ENCODE data around the gene TC2N. TPM values are rescaled to one million over a fixed set of nuclear protein-coding genes. Genes with fewer than 3 reads are reported as not detected.

Gene TC2N
- total RNA-seq, 4 donors from 2014 or later = 19.9 to 38.6 (median 29.2) TPM

GRCh38 chr14:91737619-91738018 is 129.7 kb downstream of the TC2N start:
- 93 to 97% methylated on average over 2 to 3 of the region's 5 CpGs for WGBS, 2 donors (ENCODE audit: low coverage in 1 of 2)
- no peak for TF ChIP-seq POLR2AphosphoS5 (IDR thresholded peaks at IDR 0.05)
- TF ChIP-seq, protein P1, sequence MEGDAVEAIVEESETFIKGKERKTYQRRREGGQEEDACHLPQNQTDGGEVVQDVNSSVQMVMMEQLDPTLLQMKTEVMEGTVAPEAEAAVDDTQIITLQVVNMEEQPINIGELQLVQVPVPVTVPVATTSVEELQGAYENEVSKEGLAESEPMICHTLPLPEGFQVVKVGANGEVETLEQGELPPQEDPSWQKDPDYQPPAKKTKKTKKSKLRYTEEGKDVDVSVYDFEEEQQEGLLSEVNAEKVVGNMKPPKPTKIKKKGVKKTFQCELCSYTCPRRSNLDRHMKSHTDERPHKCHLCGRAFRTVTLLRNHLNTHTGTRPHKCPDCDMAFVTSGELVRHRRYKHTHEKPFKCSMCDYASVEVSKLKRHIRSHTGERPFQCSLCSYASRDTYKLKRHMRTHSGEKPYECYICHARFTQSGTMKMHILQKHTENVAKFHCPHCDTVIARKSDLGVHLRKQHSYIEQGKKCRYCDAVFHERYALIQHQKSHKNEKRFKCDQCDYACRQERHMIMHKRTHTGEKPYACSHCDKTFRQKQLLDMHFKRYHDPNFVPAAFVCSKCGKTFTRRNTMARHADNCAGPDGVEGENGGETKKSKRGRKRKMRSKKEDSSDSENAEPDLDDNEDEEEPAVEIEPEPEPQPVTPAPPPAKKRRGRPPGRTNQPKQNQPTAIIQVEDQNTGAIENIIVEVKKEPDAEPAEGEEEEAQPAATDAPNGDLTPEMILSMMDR (IDR thresholded peaks at IDR 0.05) = no peak
- TF ChIP-seq POLR2A (IDR thresholded peaks at IDR 0.05) = no peak
- no peak for TF ChIP-seq EP300 (IDR thresholded peaks at IDR 0.05)
- no peak for ATAC-seq
- Histone ChIP-seq H3K36me3 (no peaks in the 10 kb centered on the region), H3K9me3 (no peaks in the 10 kb centered on the region), H3K27me3 (no peaks in the 10 kb centered on the region), H3K4me1 (no peaks in the 10 kb centered on the region), H3K4me3 (no peak overlapping the region), H3K27ac (no peak overlapping the region)

DNA sequence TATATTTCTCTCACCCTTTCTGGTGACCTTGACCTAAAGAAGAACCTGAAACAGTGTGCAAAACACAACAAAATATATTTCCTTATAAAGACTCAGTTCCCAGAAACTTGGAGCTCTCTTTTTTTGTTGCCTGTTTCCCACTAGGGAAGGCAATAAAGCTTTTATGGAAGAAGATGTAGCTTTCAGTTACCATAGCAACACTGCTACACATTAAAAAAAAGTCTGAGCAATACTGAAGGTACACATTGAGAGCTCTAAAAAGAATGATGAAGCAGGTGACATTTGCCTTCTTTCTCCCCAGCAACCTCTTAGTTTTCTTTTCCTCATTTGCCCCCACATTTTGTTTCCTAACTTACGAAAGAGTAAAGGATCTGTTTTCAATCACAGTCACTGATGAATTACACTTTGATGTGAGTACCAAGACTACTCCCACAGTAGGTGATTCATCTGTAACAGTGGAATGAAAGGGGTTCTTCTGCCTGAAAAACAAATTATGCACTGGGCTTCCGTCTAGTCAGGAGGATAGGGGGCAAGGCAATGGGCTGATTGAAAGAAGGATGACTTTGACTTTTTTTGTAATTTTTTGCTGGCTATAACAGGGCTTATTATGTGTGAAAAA is 134.4 kb downstream of the TC2N start:
- Histone ChIP-seq H3K36me3 (no peaks in the 10 kb centered on the region), H3K9me3 (no peaks in the 10 kb centered on the region), H3K27ac (no peak overlapping the region), H3K27me3 (no peaks in the 10 kb centered on the region), H3K4me1 (no peaks in the 10 kb centered on the region), H3K4me3 (no peak overlapping the region)
- ATAC-seq = no peak
- 7 to 15% methylated on average over 2 of the region's 2 CpGs for WGBS, 2 donors (ENCODE audit: low coverage in 1 of 2)
- TF ChIP-seq, protein P1 (IDR thresholded peaks at IDR 0.05) = no peak
- no peak for TF ChIP-seq POLR2A (IDR thresholded peaks at IDR 0.05)
- no peak for TF ChIP-seq EP300 (IDR thresholded peaks at IDR 0.05)
- no peak for TF ChIP-seq POLR2AphosphoS5 (IDR thresholded peaks at IDR 0.05)

- Histone ChIP-seq H3K36me3 (no peaks in the 10 kb centered on the region), H3K27ac (no peak overlapping the region), H3K4me3 (no peak overlapping the region), H3K4me1 (no peaks in the 10 kb centered on the region), H3K9me3 (no peaks in the 10 kb centered on the region), H3K27me3 (no peaks in the 10 kb centered on the region)
- WGBS, 2 donors (ENCODE audit: low coverage in 1 of 2) = 67 to 84% methylated on average over 5 of the region's 5 CpGs
- TF ChIP-seq, protein P1 (IDR thresholded peaks at IDR 0.05) = no peak
- TF ChIP-seq EP300 (IDR thresholded peaks at IDR 0.05) (no peak), POLR2AphosphoS5 (IDR thresholded peaks at IDR 0.05) (no peak), POLR2A (IDR thresholded peaks at IDR 0.05) (no peak)
- ATAC-seq = no peak
Measured at GRCh38 chr14:91732439-91732838, 134.9 kb downstream of the TC2N start.

GRCh38 chr14:91731986-91732385 is 135.3 kb downstream of the TC2N start, which contains the start of gene CATSPERB:
Gene CATSPERB (minus strand): TSS chr14:91732086. CDS start chr14:91729479, 2,607 bp downstream.
- Histone ChIP-seq H3K4me3 (no peak within 1 kb of the TSS), H3K27me3 (no peaks in the 10 kb centered on the region), H3K36me3 (no peaks in the 10 kb centered on the region), H3K27ac (no peak within 1 kb of the TSS), H3K4me1 (no peaks in the 10 kb centered on the region), H3K9me3 (no peaks in the 10 kb centered on the region)
- TF ChIP-seq POLR2AphosphoS5 (IDR thresholded peaks at IDR 0.05) = no peak
- TF ChIP-seq POLR2A (IDR thresholded peaks at IDR 0.05) = no peak
- TF ChIP-seq, protein P1 (IDR thresholded peaks at IDR 0.05) = no peak
- TF ChIP-seq EP300 (IDR thresholded peaks at IDR 0.05) = no peak
- no peak for ATAC-seq
- WGBS, 2 donors (ENCODE audit: low coverage in 1 of 2) = 88 to 100% methylated on average over 1 to 2 of the region's 2 CpGs

- TF ChIP-seq POLR2AphosphoS5 (IDR thresholded peaks at IDR 0.05) (no peak), EP300 (IDR thresholded peaks at IDR 0.05) (no peak), POLR2A (IDR thresholded peaks at IDR 0.05) (no peak)
- TF ChIP-seq, protein P1 (IDR thresholded peaks at IDR 0.05) = no peak
- no peak overlapping the region for H3K4me3 ChIP-seq
- no peak for ATAC-seq
- H3K4me1 ChIP-seq = no peaks in the 10 kb centered on the region
- WGBS, 2 donors (ENCODE audit: low coverage in 1 of 2) = 89 to 94% methylated on average over 2 of the region's 2 CpGs
- no peaks in the 10 kb centered on the region for H3K27me3 ChIP-seq
- no peaks in the 10 kb centered on the region for H3K9me3 ChIP-seq
- no peak overlapping the region for H3K27ac ChIP-seq
- H3K36me3 ChIP-seq = no peaks in the 10 kb centered on the region
Measured at GRCh38 chr14:91731018-91731417, 136.3 kb downstream of the TC2N start.
